ENCODE measurements around the gene NR6A1. TPM values are rescaled to one million over a fixed set of nuclear protein-coding genes. Genes with fewer than 3 reads are reported as not detected.

NR6A1 gene
- total RNA-seq, 1 experiment from 2014 or later: 99.3 TPM

DNA sequence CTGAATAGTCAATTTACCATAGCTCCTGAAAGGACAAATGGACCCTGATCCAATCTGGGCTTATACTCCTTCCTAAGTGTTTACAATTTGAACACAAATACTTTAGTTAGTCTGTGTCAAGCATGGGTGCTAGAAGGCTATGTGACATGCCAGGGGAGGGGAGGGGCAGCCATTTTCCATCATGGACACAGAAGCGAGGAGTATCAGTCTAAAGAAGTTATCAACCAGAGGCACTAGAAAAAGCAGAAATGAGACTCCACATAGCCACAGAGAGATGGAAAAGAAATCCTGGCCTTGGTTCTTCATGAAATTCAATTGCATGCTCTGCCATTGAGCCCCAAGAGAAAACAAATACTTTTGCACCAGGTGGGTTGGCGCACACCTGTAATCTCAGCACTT, 61.8 kb downstream of the NR6A1 start:
- H3K36me3 Mint-ChIP-seq (ENCODE audit: insufficient read depth in 1 of 3, low read depth in 3 of 3): peaks cover 4 to 8% (median 7%) of the 10 kb centered on the region in 3 experiments
- Histone ChIP-seq H3K4me1 (ENCODE audit: insufficient read depth, low read length) (peaks cover 3% of the 10 kb centered on the region), H2BK12ac (ENCODE audit: insufficient read length, low read depth, low read length) (no peak overlapping the region), H3K79me2 (ENCODE audit: insufficient read depth, low read length) (peaks cover 6% of the 10 kb centered on the region; the same call in 1 of the 2 replicates), H3K9me3 (ENCODE audit: control insufficient read depth, low read depth, low read length) (no peaks in the 10 kb centered on the region), H4K91ac (ENCODE audit: insufficient read length, low read depth, low read length) (no peak overlapping the region), H4K5ac (ENCODE audit: insufficient read length, low read depth, low read length) (no peak overlapping the region), H2AFZ (ENCODE audit: low read length) (no peak overlapping the region), H3K9ac (ENCODE audit: extremely low read depth, insufficient read length, low read length) (no peak overlapping the region), H3K23ac (ENCODE audit: insufficient read length, low read depth, low read length) (no peak overlapping the region), H3K23me2 (ENCODE audit: insufficient read length, low read depth, low read length, poor library complexity, severe bottlenecking) (no peaks in the 10 kb centered on the region), H2BK15ac (ENCODE audit: low read depth, low read length) (no peak overlapping the region), H3K56ac (ENCODE audit: insufficient read length, low read depth, low read length) (no peak overlapping the region), H3T11ph (ENCODE audit: low read length) (no peak overlapping the region), H4K8ac (replicated peaks; ENCODE audit: insufficient read length, low read depth, low read length) (no peak overlapping the region), H4K20me1 (ENCODE audit: control insufficient read depth, insufficient read depth, insufficient read length) (no peaks in the 10 kb centered on the region), H3K79me1 (ENCODE audit: insufficient read depth, low read depth, low read length, poor library complexity, severe bottlenecking) (peaks cover 4% of the 10 kb centered on the region), H3K14ac (ENCODE audit: insufficient read depth, low read length) (no peak overlapping the region), H3K27me3 (ENCODE audit: insufficient read depth, low read length) (no peaks in the 10 kb centered on the region), H2BK120ac (ENCODE audit: low read depth, low read length, poor library complexity, severe bottlenecking) (no peak overlapping the region), H2AK5ac (ENCODE audit: insufficient read length, low read length) (no peak overlapping the region), H3K27ac (ENCODE audit: insufficient read length, low read depth, low read length) (no peak overlapping the region), H3K4ac (ENCODE audit: low read depth, low read length) (no peak overlapping the region), H3K18ac (ENCODE audit: insufficient read length, low read depth, low read length) (no peak overlapping the region), H3K4me2 (ENCODE audit: insufficient read depth, insufficient read length, low read length) (no peak overlapping the region), H2BK5ac (ENCODE audit: insufficient read length, low read length) (no peak overlapping the region), H2BK20ac (ENCODE audit: low read depth, low read length, poor library complexity, severe bottlenecking) (no peak overlapping the region)
- TF ChIP-seq CTCF (conservative IDR thresholded peaks at IDR 0.05): no peak
- peaks cover 20 to 26% of the 10 kb centered on the region in 2 experiments for H3K4me1 Mint-ChIP-seq
- no peak for DNase-seq
- peak overlapping the region in 1 of 3 experiments; percentile 38; a peak in 1 of 7 replicates for H3K27ac Mint-ChIP-seq
- WGBS (ENCODE audit: extremely low coverage, insufficient read length, low lambda C conversion rate): no CpG with 5 or more reads among the region's 2 CpGs
- no peaks in the 10 kb centered on the region for H3K27me3 Mint-ChIP-seq (ENCODE audit: low read depth)
- H3K9me3 Mint-ChIP-seq: peaks cover 0 to 4% of the 10 kb centered on the region in 2 experiments; a peak in 3 of 5 replicates
- no peak overlapping the region for H3K4me3 Mint-ChIP-seq

Measured in H9 (cell line).